ENCODE measurements around the gene RDH11.

Gene RDH11
- 34.5 to 99.6 (median 68.7) reads per million in 9 experiments for total RNA-seq

DNA sequence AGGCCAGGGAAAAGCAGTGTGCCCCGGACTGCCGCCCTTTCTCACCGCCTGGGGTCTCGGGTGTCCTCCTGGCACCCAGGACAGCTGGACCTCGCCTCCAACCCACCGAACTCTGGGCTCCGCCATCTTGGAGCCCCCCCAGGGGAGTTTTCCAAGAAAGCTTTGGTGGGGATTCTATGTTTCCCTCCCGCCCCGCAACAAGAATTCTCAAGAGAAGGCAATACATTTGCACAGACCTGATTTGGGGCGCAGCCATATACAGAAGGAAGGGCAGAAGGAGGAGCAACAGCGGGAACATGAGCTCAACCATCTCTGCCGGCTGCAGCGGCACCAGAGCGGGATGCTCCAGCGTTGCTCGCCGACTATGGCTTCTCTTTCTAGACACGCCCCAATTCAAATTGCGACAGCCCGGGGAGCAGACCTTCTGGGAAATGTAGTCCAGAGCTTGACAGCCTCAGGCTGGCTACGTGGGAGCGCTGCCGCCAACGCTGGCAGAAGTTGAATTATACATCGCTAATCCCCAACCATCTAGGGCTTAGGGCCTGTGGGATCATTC is at the start of gene RDH11:
Gene RDH11 (minus strand): TSS at position 371 of the 556 bp plus-strand sequence. CDS start 61 bp downstream, at position 310.
- Mint-ChIP-seq H3K4me3 (peak within 1 kb of the TSS; percentile 90 to 91), H3K36me3 (ENCODE audit: insufficient read depth) (peaks cover 16% of the 10 kb centered on the region), H3K9me3 (no peaks in the 10 kb centered on the region), H3K27ac (peak within 1 kb of the TSS; percentile 87 to 91), H3K27me3 (no peaks in the 10 kb centered on the region), H3K4me1 (ENCODE audit: low read depth in 2 of 2) (peaks cover 8 to 27% of the 10 kb centered on the region in 2 donors)
- peak; percentile 72 to 74 (median 72) for DNase-seq
- ATAC-seq (replicated peaks), result peak; percentile 93

DNA sequence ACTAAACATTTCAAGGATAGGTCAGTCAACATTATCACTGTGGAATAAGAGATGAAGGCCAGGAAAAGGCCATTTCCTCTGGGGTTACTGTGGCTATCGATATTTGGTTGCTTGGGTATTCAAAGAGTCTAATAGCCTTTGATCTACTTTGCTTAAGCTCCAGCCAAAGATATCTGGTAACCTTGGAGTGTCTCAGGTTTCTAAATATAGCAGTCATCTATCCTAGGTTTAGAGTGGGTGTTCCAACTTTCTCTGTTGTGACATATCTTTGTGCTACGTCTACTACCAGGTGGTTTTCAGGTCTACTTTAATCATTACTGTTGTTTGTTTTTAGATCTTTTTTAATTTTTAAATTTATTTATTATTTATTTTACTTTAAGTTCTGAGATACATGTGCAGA is 48.5 kb upstream of the RDH11 start:
- ATAC-seq (replicated peaks) (no peak), DNase-seq (no peak)
- peaks cover under 1% of the 10 kb centered on the region for H3K36me3 Mint-ChIP-seq (ENCODE audit: insufficient read depth)
- H3K4me1 Mint-ChIP-seq (ENCODE audit: low read depth in 2 of 2), result peaks cover 0 to 2% of the 10 kb centered on the region in 2 donors
- H3K27me3 Mint-ChIP-seq, result no peaks in the 10 kb centered on the region
- H3K4me3 Mint-ChIP-seq, result no peak overlapping the region
- H3K9me3 Mint-ChIP-seq, result no peaks in the 10 kb centered on the region
- H3K27ac Mint-ChIP-seq, result no peak overlapping the region

GRCh38 chr14:67738740-67739504 is 43.4 kb upstream of the RDH11 start:
- DNase-seq (peak in 2 of 3 experiments; percentile 6 to 10), ATAC-seq (replicated peaks) (peak; percentile 94)
- peaks cover 0 to 2% of the 10 kb centered on the region in 2 donors for H3K4me1 Mint-ChIP-seq (ENCODE audit: low read depth in 2 of 2)
- no peaks in the 10 kb centered on the region for H3K9me3 Mint-ChIP-seq
- no peaks in the 10 kb centered on the region for H3K36me3 Mint-ChIP-seq (ENCODE audit: insufficient read depth)
- no peak overlapping the region for H3K4me3 Mint-ChIP-seq
- H3K27me3 Mint-ChIP-seq, result peaks cover 0 to 9% of the 10 kb centered on the region in 2 donors
- no peak overlapping the region for H3K27ac Mint-ChIP-seq

DNA sequence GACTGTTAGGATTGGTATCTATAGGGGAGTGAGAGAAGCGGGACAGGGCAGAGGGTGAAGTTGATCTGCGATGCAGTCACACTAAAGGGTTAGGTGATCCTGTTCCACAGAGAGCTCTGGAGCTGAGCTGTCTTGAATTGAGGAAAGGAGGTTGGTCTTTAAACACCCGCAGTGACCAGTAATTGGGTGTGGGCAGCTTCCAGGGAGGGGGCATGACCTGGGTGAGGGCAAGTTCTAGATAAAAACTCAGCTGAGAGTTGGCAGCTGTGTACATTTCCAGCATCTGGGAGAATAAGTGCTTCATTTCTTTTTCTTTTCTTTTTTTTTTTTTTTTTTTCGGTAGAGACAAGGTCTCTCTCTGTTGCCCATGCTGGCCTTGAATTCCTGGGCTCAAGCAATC is 41.2 kb upstream of the RDH11 start:
- no peaks in the 10 kb centered on the region for H3K36me3 Mint-ChIP-seq (ENCODE audit: insufficient read depth)
- H3K27me3 Mint-ChIP-seq, result peaks cover 0 to 9% of the 10 kb centered on the region in 2 donors
- H3K4me3 Mint-ChIP-seq, result no peak overlapping the region
- H3K9me3 Mint-ChIP-seq, result no peaks in the 10 kb centered on the region
- H3K27ac Mint-ChIP-seq, result no peak overlapping the region
- no peak for ATAC-seq (replicated peaks)
- no peak for DNase-seq
- peaks cover 0 to 2% of the 10 kb centered on the region in 2 donors for H3K4me1 Mint-ChIP-seq (ENCODE audit: low read depth in 2 of 2)

DNA sequence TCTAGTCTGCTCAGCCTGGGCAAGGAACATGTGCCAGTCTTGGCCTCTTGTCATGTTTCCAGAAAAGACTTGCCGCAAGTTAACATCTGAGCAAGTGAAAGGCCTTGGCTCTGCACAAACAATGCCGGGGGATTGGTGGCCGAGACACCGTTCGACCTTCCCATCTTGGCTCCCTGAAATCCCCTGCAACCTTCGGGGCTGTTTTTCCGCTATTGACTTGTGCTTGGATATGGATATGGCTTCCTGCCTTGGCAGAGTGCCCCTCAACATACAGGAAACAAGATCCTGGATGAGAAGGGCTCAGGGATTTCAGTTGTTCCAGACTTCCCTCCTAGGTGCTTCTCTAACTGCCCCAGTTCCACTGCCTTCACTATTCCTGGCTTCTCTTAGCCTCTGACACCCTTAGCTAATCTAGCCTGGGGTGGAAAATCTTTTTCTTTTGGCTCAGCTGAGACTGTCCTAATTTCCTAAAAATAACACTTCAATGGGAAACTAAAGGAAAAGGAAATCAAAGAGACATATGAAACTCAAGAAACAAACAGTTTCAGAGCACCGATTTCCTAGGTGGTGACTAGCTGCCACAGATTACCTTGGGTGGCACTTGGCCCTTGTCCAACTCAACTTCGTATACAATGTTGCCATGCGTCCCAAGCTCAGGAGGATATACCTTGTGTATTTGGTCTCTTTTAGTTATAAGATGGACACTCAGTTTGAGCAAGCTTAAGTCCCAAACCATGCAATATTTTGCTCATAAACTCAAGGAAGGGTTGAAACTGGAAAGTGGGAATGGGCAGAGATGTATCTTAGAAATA is 40.0 kb upstream of the RDH11 start:
- Mint-ChIP-seq H3K36me3 (ENCODE audit: insufficient read depth) (no peaks in the 10 kb centered on the region), H3K4me1 (ENCODE audit: low read depth in 2 of 2) (peaks cover 0 to 2% of the 10 kb centered on the region in 2 donors), H3K27me3 (peaks cover 0 to 9% of the 10 kb centered on the region in 2 donors), H3K27ac (no peak overlapping the region), H3K4me3 (no peak overlapping the region), H3K9me3 (no peaks in the 10 kb centered on the region)
- DNase-seq (no peak), ATAC-seq (replicated peaks) (no peak)

- Mint-ChIP-seq H3K27me3 (peaks cover 0 to 9% of the 10 kb centered on the region in 2 donors), H3K4me3 (no peak overlapping the region), H3K27ac (no peak overlapping the region), H3K36me3 (ENCODE audit: insufficient read depth) (no peaks in the 10 kb centered on the region), H3K4me1 (ENCODE audit: low read depth in 2 of 2) (peaks cover 0 to 2% of the 10 kb centered on the region in 2 donors), H3K9me3 (no peaks in the 10 kb centered on the region)
- ATAC-seq (replicated peaks) (no peak), DNase-seq (no peak)
These were observed 39.1 kb upstream of the RDH11 start for GRCh38 chr14:67734675-67735074.

- ATAC-seq (replicated peaks) (no peak), DNase-seq (no peak)
- Mint-ChIP-seq H3K36me3 (ENCODE audit: insufficient read depth) (no peaks in the 10 kb centered on the region), H3K27ac (no peak overlapping the region), H3K27me3 (peaks cover 0 to 9% of the 10 kb centered on the region in 2 donors), H3K9me3 (no peaks in the 10 kb centered on the region), H3K4me1 (ENCODE audit: low read depth in 2 of 2) (no peaks in the 10 kb centered on the region), H3K4me3 (no peak overlapping the region)
These were observed 38.1 kb upstream of the RDH11 start for GRCh38 chr14:67733616-67734015.

GRCh38 chr14:67729072-67729885 is 33.7 kb upstream of the RDH11 start:
- H3K9me3 Mint-ChIP-seq, result no peaks in the 10 kb centered on the region
- H3K4me3 Mint-ChIP-seq, result no peak overlapping the region
- H3K4me1 Mint-ChIP-seq (ENCODE audit: low read depth in 2 of 2), result no peaks in the 10 kb centered on the region
- no peaks in the 10 kb centered on the region for H3K36me3 Mint-ChIP-seq (ENCODE audit: insufficient read depth)
- H3K27me3 Mint-ChIP-seq, result peaks cover 3 to 28% of the 10 kb centered on the region in 2 donors
- H3K27ac Mint-ChIP-seq, result no peak overlapping the region
- DNase-seq, result no peak
- no peak for ATAC-seq (replicated peaks)

GRCh38 chr14:67728258-67728657 is 32.7 kb upstream of the RDH11 start:
- peaks cover 10 to 39% of the 10 kb centered on the region in 2 donors for H3K27me3 Mint-ChIP-seq
- no peaks in the 10 kb centered on the region for H3K4me1 Mint-ChIP-seq (ENCODE audit: low read depth in 2 of 2)
- H3K27ac Mint-ChIP-seq, result no peak overlapping the region
- no peaks in the 10 kb centered on the region for H3K36me3 Mint-ChIP-seq (ENCODE audit: insufficient read depth)
- no peaks in the 10 kb centered on the region for H3K9me3 Mint-ChIP-seq
- ATAC-seq (replicated peaks) (no peak), DNase-seq (no peak)
- no peak overlapping the region for H3K4me3 Mint-ChIP-seq

GRCh38 chr14:67727361-67727760 is 31.8 kb upstream of the RDH11 start:
- Mint-ChIP-seq H3K4me3 (no peak overlapping the region), H3K9me3 (no peaks in the 10 kb centered on the region), H3K36me3 (ENCODE audit: insufficient read depth) (no peaks in the 10 kb centered on the region), H3K4me1 (ENCODE audit: low read depth in 2 of 2) (peaks cover 4% of the 10 kb centered on the region in 2 donors), H3K27ac (no peak overlapping the region), H3K27me3 (peaks cover 18 to 48% of the 10 kb centered on the region in 2 donors)
- no peak for DNase-seq
- no peak for ATAC-seq (replicated peaks)

DNA sequence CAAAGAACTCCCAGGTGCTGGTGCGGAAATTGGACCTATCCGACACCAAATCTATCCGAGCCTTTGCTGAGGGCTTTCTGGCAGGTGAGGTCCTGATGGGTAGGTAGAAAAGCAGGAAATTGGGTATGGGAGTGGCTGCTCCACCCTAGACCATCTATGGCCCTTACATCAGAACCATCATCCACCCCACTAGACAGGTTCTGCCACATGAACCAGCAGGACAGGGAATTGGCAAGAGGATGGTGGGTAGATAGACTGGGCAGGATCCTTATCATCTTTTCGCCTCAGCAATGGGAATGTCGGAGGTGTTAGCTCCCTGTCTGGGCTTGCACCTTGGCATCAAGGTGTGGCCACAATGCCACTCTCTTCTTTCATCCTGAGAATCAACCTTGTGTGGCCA is 29.6 kb upstream of the RDH11 start:
- ATAC-seq (replicated peaks) (no peak), DNase-seq (no peak)
- peaks cover 4 to 7% of the 10 kb centered on the region in 2 donors for H3K4me1 Mint-ChIP-seq (ENCODE audit: low read depth in 2 of 2)
- H3K36me3 Mint-ChIP-seq (ENCODE audit: insufficient read depth), result no peaks in the 10 kb centered on the region
- H3K9me3 Mint-ChIP-seq, result no peaks in the 10 kb centered on the region
- H3K27me3 Mint-ChIP-seq, result peaks cover 35 to 65% of the 10 kb centered on the region in 2 donors
- H3K4me3 Mint-ChIP-seq, result no peak overlapping the region
- no peak overlapping the region for H3K27ac Mint-ChIP-seq

DNA sequence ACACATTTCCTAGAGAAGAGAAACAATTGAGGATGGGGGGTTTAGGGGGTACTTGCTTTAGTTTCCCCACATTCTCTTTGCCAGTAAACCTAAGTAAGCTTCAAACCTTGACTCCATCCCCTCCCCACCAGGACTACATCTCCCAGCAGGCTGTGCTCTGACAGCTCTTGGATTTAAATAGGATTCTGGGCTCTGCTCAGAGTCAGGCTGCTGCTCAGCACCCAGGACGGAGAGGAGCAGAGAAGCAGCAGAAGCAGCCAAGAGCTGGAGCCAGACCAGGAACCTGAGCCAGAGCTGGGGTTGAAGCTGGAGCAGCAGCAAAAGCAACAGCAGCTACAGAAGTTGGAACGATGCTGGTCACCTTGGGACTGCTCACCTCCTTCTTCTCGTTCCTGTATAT is 26.7 kb upstream of the RDH11 start:
- H3K27me3 Mint-ChIP-seq, result peaks cover 35 to 65% of the 10 kb centered on the region in 2 donors
- no peak for DNase-seq
- H3K9me3 Mint-ChIP-seq, result no peaks in the 10 kb centered on the region
- H3K4me3 Mint-ChIP-seq, result no peak overlapping the region
- ATAC-seq (replicated peaks), result no peak
- H3K4me1 Mint-ChIP-seq (ENCODE audit: low read depth in 2 of 2), result peaks cover 4 to 7% of the 10 kb centered on the region in 2 donors
- H3K36me3 Mint-ChIP-seq (ENCODE audit: insufficient read depth), result peaks cover 3% of the 10 kb centered on the region
- no peak overlapping the region for H3K27ac Mint-ChIP-seq

- H3K9me3 Mint-ChIP-seq, result no peaks in the 10 kb centered on the region
- H3K27ac Mint-ChIP-seq, result no peak overlapping the region
- DNase-seq, result no peak
- H3K36me3 Mint-ChIP-seq (ENCODE audit: insufficient read depth), result peaks cover 3% of the 10 kb centered on the region
- H3K4me1 Mint-ChIP-seq (ENCODE audit: low read depth in 2 of 2), result peaks cover 4 to 7% of the 10 kb centered on the region in 2 donors
- H3K4me3 Mint-ChIP-seq, result no peak overlapping the region
- no peak for ATAC-seq (replicated peaks)
- peaks cover 35 to 62% of the 10 kb centered on the region in 2 donors for H3K27me3 Mint-ChIP-seq
These were observed 26.3 kb upstream of the RDH11 start for GRCh38 chr14:67721875-67722274.

Data from effector memory CD8-positive, alpha-beta T cell (primary cell).